ENCODE results near the gene MYMK. TPM values are rescaled to one million over a fixed set of nuclear protein-coding genes. Genes with fewer than 3 reads are reported as not detected.

The MYMK gene
- total and polyA plus RNA-seq, 10 donors, result not detected

- H3K27me3 ChIP-seq (replicated peaks in 1 of 7), result peaks cover 0 to 38% (median 0%) of the 10 kb centered on the region in 7 donors
- intact Hi-C loops (cut with DNase I; ENCODE audit: low total_unique reads), result no loop called here
- H3K4me1 ChIP-seq, result peaks cover 0 to 27% (median 14%) of the 10 kb centered on the region in 6 donors
- H3K27ac ChIP-seq, result peak overlapping the region in 5 of 8 donors; percentile 57 to 79 (median 77)
- H3K36me3 ChIP-seq, result no peaks in the 10 kb centered on the region
- no peaks in the 10 kb centered on the region for H3K9me3 ChIP-seq
- H3K4me3 ChIP-seq, result no peak overlapping the region
- DNase-seq, result no peak
- TF ChIP-seq POLR2A (IDR thresholded peaks at IDR 0.05) (no peak), POLR2AphosphoS5 (IDR thresholded peaks at IDR 0.05) (no peak)
- TF ChIP-seq, protein P1, sequence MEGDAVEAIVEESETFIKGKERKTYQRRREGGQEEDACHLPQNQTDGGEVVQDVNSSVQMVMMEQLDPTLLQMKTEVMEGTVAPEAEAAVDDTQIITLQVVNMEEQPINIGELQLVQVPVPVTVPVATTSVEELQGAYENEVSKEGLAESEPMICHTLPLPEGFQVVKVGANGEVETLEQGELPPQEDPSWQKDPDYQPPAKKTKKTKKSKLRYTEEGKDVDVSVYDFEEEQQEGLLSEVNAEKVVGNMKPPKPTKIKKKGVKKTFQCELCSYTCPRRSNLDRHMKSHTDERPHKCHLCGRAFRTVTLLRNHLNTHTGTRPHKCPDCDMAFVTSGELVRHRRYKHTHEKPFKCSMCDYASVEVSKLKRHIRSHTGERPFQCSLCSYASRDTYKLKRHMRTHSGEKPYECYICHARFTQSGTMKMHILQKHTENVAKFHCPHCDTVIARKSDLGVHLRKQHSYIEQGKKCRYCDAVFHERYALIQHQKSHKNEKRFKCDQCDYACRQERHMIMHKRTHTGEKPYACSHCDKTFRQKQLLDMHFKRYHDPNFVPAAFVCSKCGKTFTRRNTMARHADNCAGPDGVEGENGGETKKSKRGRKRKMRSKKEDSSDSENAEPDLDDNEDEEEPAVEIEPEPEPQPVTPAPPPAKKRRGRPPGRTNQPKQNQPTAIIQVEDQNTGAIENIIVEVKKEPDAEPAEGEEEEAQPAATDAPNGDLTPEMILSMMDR (IDR thresholded peaks at IDR 0.05 in 8 of 11, conservative IDR thresholded peaks at IDR 0.05 in 3 of 11), result no peak
- 82 to 93% (median 91%) methylated on average over 21 to 23 of the region's 23 CpGs for WGBS, 5 donors
Measured at GRCh38 chr9:133493845-133494540, 30.8 kb downstream of the MYMK start.

DNA sequence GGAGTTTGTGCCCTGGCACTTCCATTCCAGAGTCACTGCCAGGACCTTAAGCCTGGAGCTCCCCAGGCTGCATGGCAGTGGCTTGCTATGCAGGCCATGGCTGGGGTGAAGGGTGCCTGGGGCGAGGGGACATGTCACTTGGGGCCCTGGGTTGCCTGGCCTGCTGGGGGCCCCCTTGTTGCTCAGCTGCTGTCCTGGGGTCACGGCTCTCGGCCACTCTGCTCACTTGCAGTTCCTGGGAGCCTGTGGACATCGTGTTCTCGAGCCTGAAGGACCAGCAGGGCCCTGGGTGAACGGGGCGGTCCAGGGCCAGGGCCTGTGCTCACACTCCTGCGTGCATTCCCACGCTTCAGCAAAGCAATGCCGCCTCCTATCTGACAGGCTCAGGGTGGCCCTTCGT lies 31.3 kb downstream of the MYMK start:
- WGBS, 5 donors, result 67 to 89% (median 80%) methylated on average over 2 to 11 of the region's 11 CpGs
- H3K4me1 ChIP-seq, result peaks cover 0 to 23% (median 8%) of the 10 kb centered on the region in 6 donors
- intact Hi-C loops (cut with DNase I; ENCODE audit: low total_unique reads), result no loop called here
- TF ChIP-seq POLR2AphosphoS5 (IDR thresholded peaks at IDR 0.05) (peak; percentile 38 to 79 (median 69)), POLR2A (IDR thresholded peaks at IDR 0.05) (no peak)
- TF ChIP-seq, protein P1 (IDR thresholded peaks at IDR 0.05 in 8 of 11, conservative IDR thresholded peaks at IDR 0.05 in 3 of 11), result no peak
- no peak for DNase-seq
- no peak overlapping the region for H3K4me3 ChIP-seq
- H3K36me3 ChIP-seq, result no peaks in the 10 kb centered on the region
- peak overlapping the region in 5 of 8 donors; percentile 57 to 79 (median 77) for H3K27ac ChIP-seq
- H3K9me3 ChIP-seq, result no peaks in the 10 kb centered on the region
- H3K27me3 ChIP-seq (replicated peaks in 1 of 7), result peaks cover 0 to 40% (median 0%) of the 10 kb centered on the region in 7 donors

GRCh38 chr9:133492061-133493021 lies 32.4 kb downstream of the MYMK start:
- Histone ChIP-seq H3K27me3 (replicated peaks in 1 of 7) (peaks cover 0 to 46% (median 0%) of the 10 kb centered on the region in 7 donors), H3K9me3 (no peaks in the 10 kb centered on the region), H3K4me1 (peaks cover 0 to 32% (median 13%) of the 10 kb centered on the region in 6 donors), H3K27ac (peak overlapping the region in 7 of 8 donors; percentile 29 to 79 (median 76)), H3K4me3 (no peak overlapping the region), H3K36me3 (no peaks in the 10 kb centered on the region)
- 59 to 76% (median 70%) methylated on average over 24 to 33 of the region's 33 CpGs for WGBS, 5 donors
- TF ChIP-seq, protein P1 (IDR thresholded peaks at IDR 0.05 in 8 of 11, conservative IDR thresholded peaks at IDR 0.05 in 3 of 11), result no peak
- TF ChIP-seq POLR2AphosphoS5 (IDR thresholded peaks at IDR 0.05), result peak; percentile 27 to 77 (median 70)
- intact Hi-C loops (cut with DNase I; ENCODE audit: low total_unique reads), result no loop called here
- no peak for DNase-seq

GRCh38 chr9:133491656-133491925 lies 33.2 kb downstream of the MYMK start:
- TF ChIP-seq, protein P1 (IDR thresholded peaks at IDR 0.05 in 8 of 11, conservative IDR thresholded peaks at IDR 0.05 in 3 of 11), result no peak
- TF ChIP-seq POLR2AphosphoS5 (IDR thresholded peaks at IDR 0.05) (no peak), POLR2A (IDR thresholded peaks at IDR 0.05) (no peak)
- H3K27ac ChIP-seq, result peak overlapping the region in 5 of 8 donors; percentile 57 to 79 (median 77)
- H3K27me3 ChIP-seq (replicated peaks in 1 of 7), result peaks cover 0 to 41% (median 0%) of the 10 kb centered on the region in 7 donors
- H3K4me3 ChIP-seq, result no peak overlapping the region
- 81 to 90% (median 87%) methylated on average over 5 to 8 of the region's 8 CpGs for WGBS, 5 donors
- H3K4me1 ChIP-seq, result peaks cover 0 to 37% (median 16%) of the 10 kb centered on the region in 6 donors
- H3K9me3 ChIP-seq, result no peaks in the 10 kb centered on the region
- H3K36me3 ChIP-seq, result no peaks in the 10 kb centered on the region
- no peak for DNase-seq
- intact Hi-C loops (cut with DNase I; ENCODE audit: low total_unique reads), result no loop called here

All from spleen (tissue), 11 donors.